HG02981 (cell line): Measurements from ENCODE around the gene DHRS2.
"Not testable (repeated sequence)": the region's sequence is repeated elsewhere in the genome, so short reads cannot be mapped to it uniquely, and the experiment has no call there.

ENCODE experiments used
- ATAC-seq: cut with Tn5 transposase; IDR thresholded peaks from one replicate; pipeline ENCODE4 v1.9.1; 2021; ENCODE audit warnings: mild to moderate bottlenecking, moderate library complexity; ENCODE audit not compliant: unreplicated experiment

The DHRS2 gene

GRCh38 chr14:23631702-23632460 lies 4.3 kb upstream of the DHRS2 start:
- peak; percentile 66 for ATAC-seq

GRCh38 chr14:23632461-23633159 lies 3.6 kb upstream of the DHRS2 start:
- no peak for ATAC-seq

- no peak for ATAC-seq
These were observed 2.9 kb upstream of the DHRS2 start for GRCh38 chr14:23633160-23633701.

- not testable (repeated sequence) for ATAC-seq
These were observed 1.3 kb upstream of the DHRS2 start for GRCh38 chr14:23634698-23635412.

- not testable (repeated sequence) for ATAC-seq
These were observed 1.1 kb downstream of the DHRS2 start for GRCh38 chr14:23637312-23637654.

- ATAC-seq, result not testable (repeated sequence)
These were observed 1.7 kb downstream of the DHRS2 start for GRCh38 chr14:23637655-23638413.

- no peak for ATAC-seq
These were observed 2.4 kb downstream of the DHRS2 start for GRCh38 chr14:23638414-23639047.

GRCh38 chr14:23639048-23639890 lies 3.1 kb downstream of the DHRS2 start:
- no peak for ATAC-seq

- no peak for ATAC-seq
These were observed 3.8 kb downstream of the DHRS2 start for GRCh38 chr14:23639891-23640523.

- ATAC-seq, result no peak
These were observed 4.5 kb downstream of the DHRS2 start for GRCh38 chr14:23640524-23641141.

GRCh38 chr14:23641180-23641914 lies 5.2 kb downstream of the DHRS2 start:
- no peak for ATAC-seq

GRCh38 chr14:23641915-23642588 lies 5.9 kb downstream of the DHRS2 start:
- ATAC-seq, result no peak

GRCh38 chr14:23643533-23644194 lies 7.5 kb downstream of the DHRS2 start:
- ATAC-seq, result no peak

GRCh38 chr14:23644195-23644918 lies 8.2 kb downstream of the DHRS2 start:
- no peak for ATAC-seq

- no peak for ATAC-seq
These were observed 8.8 kb downstream of the DHRS2 start for GRCh38 chr14:23644919-23645336.

GRCh38 chr14:23645504-23645811 lies 9.3 kb downstream of the DHRS2 start:
- ATAC-seq, result no peak
